DMS153 treated with DMSO at 0.1 percent for 48 hours (cell line): ENCODE measurements around the gene NPAS3.
A peak's percentile ranks its signal among the peaks of the same experiment; 100 is the strongest.

ENCODE experiments used
- DNase-seq: peaks from one replicate; lab custom pipeline; 2025; ENCODE audit not compliant: unreplicated experiment; lab: John Stamatoyannopoulos, UW

The NPAS3 gene

GRCh38 chr14:33844118-33844517, 905.4 kb downstream of the NPAS3 start:
- no peak for DNase-seq

DNA sequence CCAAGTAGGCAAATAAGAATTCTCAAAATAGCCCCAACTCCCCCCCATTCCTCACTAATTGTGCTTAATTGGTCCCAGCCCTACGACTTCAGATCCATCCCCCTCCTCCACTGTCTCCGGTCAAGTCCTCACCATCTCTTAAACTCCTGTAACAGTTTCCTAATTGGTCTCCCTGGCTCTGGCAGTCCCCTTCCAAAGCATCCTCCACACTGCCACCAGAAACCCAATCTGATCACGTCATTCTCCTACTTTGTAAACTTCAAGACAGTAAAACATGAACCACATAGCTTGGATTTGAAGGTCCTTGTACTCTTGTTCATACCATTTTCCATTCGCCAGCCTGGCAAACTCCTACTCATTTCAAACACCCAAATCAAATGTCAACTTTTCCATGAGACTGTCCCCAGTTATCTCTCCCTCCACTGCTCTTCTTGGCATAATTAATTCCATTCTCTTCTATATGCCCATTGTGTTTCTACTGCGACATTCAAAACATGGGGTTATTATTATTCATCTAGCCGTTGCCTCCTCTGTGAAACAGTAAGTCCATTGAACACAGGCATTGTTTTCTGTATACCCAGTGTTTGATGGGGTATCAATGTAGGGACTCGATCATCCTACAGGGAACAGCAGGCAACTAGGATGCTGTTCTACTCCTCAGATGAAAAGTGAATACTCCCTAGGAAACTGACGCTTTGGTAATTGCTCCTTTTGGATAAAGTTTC, 907.6 kb downstream of the NPAS3 start:
- no peak for DNase-seq

DNA sequence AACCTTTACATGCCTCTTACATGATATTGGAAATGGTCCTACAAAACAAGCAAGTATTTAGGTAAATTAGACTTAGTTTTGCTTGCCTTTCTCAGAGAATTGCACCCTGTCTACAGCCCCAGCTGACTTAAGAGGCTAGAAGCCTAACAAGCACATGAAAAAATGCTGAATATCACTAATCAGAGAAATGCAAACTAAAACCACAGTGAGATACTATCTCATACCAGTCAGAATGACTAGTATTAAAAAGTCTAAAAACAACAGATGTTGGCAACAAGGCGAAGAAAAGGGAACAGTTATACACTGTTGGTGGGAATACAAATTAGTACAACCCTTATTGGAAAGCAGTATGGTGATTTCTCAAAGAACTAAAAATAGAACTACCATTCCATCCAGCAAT, 908.4 kb downstream of the NPAS3 start:
- no peak for DNase-seq

GRCh38 chr14:33848009-33848408, 909.3 kb downstream of the NPAS3 start:
- no peak for DNase-seq

GRCh38 chr14:33848706-33849454, 910.2 kb downstream of the NPAS3 start:
- DNase-seq = peak; percentile 88

DNA sequence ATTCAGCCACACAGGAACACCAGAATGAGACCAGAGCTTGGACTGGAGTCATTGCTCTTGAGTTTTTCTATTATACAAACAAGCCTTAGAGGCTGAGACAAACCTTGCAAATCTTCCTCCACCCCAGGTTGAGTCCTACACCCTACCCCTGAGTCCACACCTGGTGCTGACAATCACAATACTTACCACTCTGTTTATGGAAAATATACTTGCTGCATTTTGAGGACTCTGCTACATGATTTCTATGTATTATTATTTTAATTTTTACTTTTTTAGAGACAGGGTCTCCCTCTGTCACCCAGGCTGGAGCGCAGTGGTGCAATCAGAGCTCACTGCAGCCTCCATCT, 910.7 kb downstream of the NPAS3 start:
- no peak for DNase-seq

- no peak for DNase-seq
Measured at GRCh38 chr14:33850826-33851225, 912.1 kb downstream of the NPAS3 start.

GRCh38 chr14:33851366-33851765, 912.7 kb downstream of the NPAS3 start:
- DNase-seq = no peak

DNA sequence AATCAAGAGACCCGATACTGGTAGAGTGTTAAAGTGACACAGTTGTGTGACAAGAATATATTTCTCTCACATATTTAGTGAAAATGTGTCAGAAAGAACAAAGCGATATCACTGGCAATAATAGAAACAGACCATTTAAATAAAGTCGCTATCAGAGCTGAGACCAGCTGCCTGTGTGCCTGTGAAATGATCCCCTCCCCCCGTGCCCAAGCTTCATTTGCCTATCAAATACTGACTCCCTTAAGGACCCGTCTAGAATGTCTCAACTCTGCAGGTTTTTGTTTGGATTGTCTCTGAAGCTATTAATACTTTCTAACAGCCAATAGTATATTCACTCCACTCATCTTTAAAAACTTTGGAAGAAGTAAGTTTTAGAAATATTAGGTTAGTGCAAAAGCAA, 913.3 kb downstream of the NPAS3 start:
- DNase-seq = no peak
